ENCODE measurements around the gene DHX38.
"Not testable (repeated sequence)": the region's sequence is repeated elsewhere in the genome, so short reads cannot be mapped to it uniquely, and the experiment has no call there.

Gene DHX38

DNA sequence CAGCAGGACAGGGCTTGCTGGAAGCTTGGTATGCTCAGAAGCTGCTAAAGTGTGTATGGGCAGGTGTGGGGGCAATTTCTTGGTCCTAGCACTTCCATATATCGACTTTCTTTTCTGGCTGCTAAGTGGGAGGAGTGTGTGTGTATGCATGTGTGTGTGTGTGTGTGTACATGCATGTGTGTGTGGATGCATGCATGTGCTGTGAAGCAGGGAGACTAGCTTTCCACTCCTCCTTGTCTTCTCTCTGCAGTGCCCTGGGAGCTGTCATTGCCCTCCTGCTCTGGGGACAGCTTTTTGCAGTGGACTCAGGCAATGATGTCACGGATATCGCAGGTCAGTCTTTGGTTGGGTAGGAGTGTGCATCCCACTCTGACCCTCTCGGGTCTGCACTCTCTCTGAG is 37.7 kb upstream of the DHX38 start:
- no peak overlapping the region for H3K4me3 ChIP-seq (ENCODE audit: low read depth, low read length)
- in situ Hi-C loops (cut with HindIII; ENCODE audit: low sequenced_read_pairs), result no loop called here
- no peak for TF ChIP-seq CTCF (IDR thresholded peaks at IDR 0.05; ENCODE audit: low read depth, low read length)
- DNase-seq (ENCODE audit: low read depth, low spot score), result no peak

DNA sequence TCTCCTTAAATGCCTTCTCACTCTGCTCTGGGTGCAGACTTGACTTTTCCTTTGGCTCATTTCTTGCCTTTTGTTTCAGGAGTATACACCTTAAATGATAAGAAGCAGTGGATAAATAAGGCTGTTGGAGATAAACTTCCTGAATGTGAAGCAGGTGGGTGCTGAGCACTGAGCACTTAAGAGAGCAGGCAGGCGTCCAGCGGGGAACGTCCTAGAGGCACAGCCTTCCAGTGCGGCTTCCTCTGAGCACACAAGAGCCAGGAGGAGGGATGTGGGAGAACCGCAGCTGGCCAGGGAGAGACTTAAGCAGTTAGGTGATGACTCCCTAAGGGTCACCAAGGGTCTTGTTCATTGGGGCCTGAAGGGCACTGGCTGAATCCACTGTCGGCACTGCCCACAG is 36.3 kb upstream of the DHX38 start:
- in situ Hi-C loops (cut with HindIII; ENCODE audit: low sequenced_read_pairs); H3K4me3 ChIP-seq (ENCODE audit: low read depth, low read length); DNase-seq (ENCODE audit: low read depth, low spot score): not testable (repeated sequence)

GRCh38 chr16:72059060-72059459 is 34.6 kb upstream of the DHX38 start:
- in situ Hi-C loops (cut with HindIII; ENCODE audit: low sequenced_read_pairs); DNase-seq (ENCODE audit: low read depth, low spot score); H3K4me3 ChIP-seq (ENCODE audit: low read depth, low read length): not testable (repeated sequence)

GRCh38 chr16:72060405-72060804 is 33.2 kb upstream of the DHX38 start:
- TF ChIP-seq CTCF (IDR thresholded peaks at IDR 0.05; ENCODE audit: low read depth, low read length), result no peak
- in situ Hi-C loops (cut with HindIII; ENCODE audit: low sequenced_read_pairs), result no loop called here
- no peak overlapping the region for H3K4me3 ChIP-seq (ENCODE audit: low read depth, low read length)
- no peak for DNase-seq (ENCODE audit: low read depth, low spot score)

DNA sequence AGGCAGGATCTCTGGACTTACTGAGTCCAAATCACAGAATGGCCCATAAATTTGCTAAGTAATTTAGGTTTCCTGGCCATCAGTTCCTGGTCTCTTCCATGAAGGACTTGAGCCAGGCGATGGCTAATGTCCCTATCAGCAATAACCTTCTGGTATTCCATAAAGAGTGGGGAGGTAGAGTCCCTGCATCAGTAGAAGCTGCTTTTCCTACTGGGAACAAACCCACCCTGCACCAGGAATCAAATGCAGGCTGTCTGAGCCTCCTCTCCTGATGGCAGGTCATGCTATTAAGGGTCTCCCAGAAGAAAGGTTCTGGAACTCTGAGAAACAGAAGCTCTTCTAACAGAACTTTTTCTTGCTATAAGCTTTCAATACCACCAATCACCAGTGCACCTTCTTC is 32.1 kb upstream of the DHX38 start:
- in situ Hi-C loops (cut with HindIII; ENCODE audit: low sequenced_read_pairs), result no loop called here
- no peak overlapping the region for H3K4me3 ChIP-seq (ENCODE audit: low read depth, low read length)
- DNase-seq (ENCODE audit: low read depth, low spot score), result no peak
- no peak for TF ChIP-seq CTCF (IDR thresholded peaks at IDR 0.05; ENCODE audit: low read depth, low read length)

DNA sequence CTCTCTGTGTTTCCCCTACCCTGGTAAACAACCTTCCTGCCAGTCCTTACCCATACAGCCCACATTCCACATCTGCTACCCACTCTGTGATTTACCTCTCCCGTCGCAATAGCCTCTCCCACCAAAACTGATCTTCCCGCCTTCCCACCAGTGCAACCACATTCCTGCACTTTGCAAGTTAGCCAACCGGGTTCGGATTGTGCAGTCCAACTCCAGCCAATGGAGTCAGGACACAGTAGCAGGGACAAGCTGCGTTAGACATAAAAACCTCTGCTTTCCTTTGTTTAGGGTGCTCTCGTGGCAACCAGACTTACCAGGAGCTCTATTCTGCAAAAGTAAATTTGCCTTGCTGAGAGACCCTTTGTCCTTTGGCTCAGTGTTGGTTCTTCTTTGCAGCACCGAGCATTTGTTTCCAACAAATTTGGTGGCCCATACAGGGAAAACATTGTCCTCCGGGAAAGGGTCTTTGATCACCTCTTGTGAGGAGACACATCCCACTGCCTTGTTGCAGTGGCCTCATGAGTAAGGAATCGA is 29.2 kb upstream of the DHX38 start:
- TF ChIP-seq CTCF (IDR thresholded peaks at IDR 0.05; ENCODE audit: low read depth, low read length), result no peak
- no peak overlapping the region for H3K4me3 ChIP-seq (ENCODE audit: low read depth, low read length)
- DNase-seq (ENCODE audit: low read depth, low spot score), result no peak
- in situ Hi-C loops (cut with HindIII; ENCODE audit: low sequenced_read_pairs), result no loop called here

DNA sequence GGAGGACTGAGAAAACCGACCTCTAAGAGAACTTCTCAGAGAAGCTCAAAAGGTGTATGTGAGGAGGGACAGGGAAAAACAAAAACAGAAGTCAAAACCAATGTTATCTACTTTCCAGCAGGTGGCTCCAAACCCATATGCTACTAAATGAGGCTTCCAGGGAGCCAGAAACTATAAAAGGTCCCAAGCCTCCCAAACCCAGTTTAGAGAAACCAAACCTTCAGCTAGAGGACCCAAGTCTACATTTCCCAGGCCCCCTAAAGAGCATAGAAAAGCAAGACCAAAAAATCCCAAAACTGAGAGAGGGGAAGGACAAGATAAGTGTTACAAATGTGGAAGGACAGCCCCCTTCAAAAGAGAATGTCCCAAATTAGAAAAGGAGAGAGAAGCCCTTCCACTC is 26.9 kb upstream of the DHX38 start:
- in situ Hi-C loops (cut with HindIII; ENCODE audit: low sequenced_read_pairs), result no loop called here
- peak; percentile 43 for DNase-seq (ENCODE audit: low read depth, low spot score)
- peak; percentile 65 for TF ChIP-seq CTCF (IDR thresholded peaks at IDR 0.05; ENCODE audit: low read depth, low read length)
- no peak overlapping the region for H3K4me3 ChIP-seq (ENCODE audit: low read depth, low read length)

DNA sequence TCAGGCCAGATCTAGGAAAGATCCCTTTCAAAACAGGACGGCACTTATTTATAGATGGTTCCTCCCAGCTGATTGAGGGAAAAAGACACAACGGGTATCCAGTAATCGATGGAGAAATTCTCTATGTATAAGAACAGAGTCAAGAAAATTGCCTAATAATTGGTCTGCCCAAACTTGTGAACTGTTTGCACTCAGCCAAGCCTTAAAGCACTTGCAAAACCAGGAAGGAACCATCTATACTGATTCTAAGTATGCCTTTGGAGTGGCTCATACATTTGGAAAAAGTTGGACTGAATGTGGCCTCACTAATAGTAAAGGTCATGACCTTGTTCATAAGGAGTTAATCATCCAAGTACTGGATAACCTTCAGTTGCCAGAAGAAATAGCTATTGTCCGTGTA is 24.7 kb upstream of the DHX38 start:
- DNase-seq (ENCODE audit: low read depth, low spot score), result no peak
- no peak for TF ChIP-seq CTCF (IDR thresholded peaks at IDR 0.05; ENCODE audit: low read depth, low read length)
- no peak overlapping the region for H3K4me3 ChIP-seq (ENCODE audit: low read depth, low read length)
- in situ Hi-C loops (cut with HindIII; ENCODE audit: low sequenced_read_pairs), result no loop called here

All from astrocyte of the spinal cord (primary cell).